HG02973 (cell line): ENCODE measurements around the gene MZB1.
"Not testable (repeated sequence)": the region's sequence is repeated elsewhere in the genome, so short reads cannot be mapped to it uniquely, and the experiment has no call there.

ENCODE experiments used
- ATAC-seq: cut with Tn5 transposase; IDR thresholded peaks from one replicate; pipeline ENCODE4 v1.9.1; 2021; ENCODE audit warnings: moderate library complexity; ENCODE audit not compliant: unreplicated experiment

MZB1 gene

DNA sequence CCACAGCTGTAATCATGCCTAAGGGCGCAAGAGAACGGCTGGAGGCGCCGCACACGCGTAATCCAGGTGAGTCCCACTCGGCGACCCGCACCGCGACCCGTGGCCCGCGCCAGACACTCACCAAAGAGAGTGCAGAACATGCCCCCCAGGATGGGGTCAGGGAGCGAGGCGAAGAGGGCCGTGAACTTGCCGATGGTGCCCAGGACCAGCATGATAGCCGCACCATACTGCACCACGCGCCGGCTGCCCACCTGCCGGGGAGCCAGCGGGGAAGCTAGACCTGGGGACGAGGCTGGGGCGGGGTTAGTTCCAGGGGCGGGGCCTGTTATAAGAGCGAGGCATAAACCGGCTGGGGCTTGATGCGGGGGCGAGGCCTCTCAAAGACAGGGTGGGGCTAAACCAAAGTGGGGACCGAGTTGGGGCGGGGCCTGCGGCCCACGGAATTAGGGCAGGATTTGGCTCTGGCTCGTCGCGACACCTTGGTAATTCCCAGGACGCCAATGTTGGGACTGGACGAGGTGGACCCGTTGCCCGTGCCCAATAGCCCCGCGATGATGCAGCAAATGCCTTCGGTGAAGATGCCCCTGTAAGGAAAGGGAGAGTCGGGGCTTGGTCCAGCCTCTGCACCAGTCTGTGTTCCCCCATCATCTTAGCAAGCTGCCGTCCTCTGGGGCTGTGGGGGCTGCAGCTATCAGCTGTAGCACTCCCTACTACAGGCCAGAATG lies 11.4 kb downstream of the MZB1 start:
- no peak for ATAC-seq

GRCh38 chr5:139377226-139377625 lies 12.5 kb downstream of the MZB1 start:
- no peak for ATAC-seq

DNA sequence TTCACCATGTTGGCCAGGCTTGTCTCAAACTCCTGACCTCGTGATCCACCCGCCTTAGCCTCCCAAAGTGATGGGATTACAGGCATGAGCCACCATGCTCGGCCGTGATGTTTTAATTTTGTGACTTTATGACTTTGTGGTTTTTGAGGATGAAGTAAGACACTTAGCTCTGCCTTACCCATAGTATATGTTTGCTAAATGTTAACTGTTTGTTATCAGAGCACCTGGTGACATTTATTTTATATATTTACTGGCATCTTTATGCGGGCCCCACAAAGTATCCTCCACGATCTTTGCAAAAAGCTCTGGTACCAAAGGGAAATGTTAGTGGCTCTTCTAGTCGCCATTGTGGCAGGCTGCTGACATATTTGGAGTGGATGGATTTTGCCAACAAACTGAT lies 13.3 kb downstream of the MZB1 start:
- ATAC-seq: no peak

DNA sequence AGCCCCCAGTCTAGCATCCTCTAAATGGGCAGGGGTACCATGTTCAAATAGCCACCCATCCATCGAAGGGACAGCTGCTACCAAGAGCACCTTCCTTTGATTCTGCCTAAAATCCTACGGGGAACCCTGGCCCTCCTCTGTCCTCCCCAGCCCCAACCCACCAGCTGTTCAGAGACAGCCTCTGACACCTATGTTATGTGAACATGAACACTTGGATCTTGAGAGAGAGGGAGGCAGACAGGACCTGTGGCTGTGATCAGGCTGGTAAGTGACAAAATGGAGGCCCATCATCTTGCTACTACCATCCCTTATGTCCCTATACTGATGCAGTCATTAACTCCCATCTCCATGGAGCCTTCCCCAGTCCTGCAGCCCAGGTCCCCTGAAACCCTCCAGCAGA lies 14.8 kb downstream of the MZB1 start:
- ATAC-seq: no peak

DNA sequence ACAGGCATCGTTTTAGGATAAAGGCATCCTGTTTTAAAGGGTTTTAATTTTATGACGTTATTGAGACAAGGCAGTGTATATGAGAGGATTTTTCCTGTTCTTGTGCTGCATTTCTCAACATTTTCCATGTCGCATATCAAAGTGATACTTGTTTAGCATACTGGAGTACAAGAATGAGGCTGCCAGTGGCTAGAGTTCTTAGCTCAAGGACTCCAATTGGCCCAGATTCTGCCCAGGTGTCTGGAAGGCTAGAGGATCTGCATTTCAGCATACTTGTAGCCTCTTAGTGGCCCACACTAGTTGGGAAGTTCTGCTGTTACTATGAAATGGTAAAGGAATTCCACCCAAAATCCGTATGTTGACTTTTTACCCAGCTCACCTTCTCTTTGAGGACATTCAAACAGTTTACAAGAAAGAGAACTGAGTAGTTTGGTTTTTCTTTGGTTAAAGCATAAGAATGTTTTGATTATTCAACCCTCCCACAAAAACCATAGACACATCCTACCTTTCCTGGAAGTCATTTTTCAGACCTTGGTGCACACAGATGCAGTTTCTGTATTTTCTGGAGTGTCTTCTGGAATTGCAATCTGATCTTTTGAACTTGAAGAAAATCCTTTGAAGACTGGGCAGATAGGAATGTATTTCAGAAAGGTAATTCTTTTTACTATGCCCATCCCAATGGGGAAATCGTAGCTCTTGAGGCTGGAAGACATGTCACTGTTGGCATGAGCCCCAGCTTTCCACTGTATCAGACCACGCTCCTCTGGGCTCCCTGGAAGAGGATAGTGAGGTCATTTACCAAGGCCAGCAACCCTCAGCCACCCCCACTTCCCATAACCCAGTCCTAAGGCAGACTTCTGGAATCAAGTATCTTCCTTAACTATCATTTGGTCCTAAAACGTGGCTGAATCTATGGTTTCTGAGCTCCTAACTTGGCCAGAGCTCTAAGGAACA lies 18.0 kb downstream of the MZB1 start:
- ATAC-seq: no peak

DNA sequence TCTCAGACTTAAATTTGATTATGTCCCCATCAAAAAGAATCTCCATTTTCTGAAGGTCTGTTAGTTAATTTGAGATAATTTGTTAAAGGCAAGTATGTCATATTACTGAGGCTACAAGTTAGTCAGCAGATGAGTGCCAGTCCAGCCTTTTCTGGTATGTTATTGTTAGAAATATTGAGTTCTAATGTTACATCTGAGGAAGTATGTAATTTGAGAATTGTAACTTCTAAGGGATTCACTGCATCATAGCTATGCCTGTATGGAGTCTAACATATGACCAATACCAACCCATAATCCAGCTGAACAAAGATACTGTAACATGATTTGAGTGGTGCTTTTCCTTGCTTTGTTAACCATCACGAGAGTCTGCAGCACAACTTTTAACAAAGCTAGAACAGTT lies 20.5 kb downstream of the MZB1 start:
- ATAC-seq: no peak

GRCh38 chr5:139368613-139369012 lies 21.1 kb downstream of the MZB1 start:
- no peak for ATAC-seq

DNA sequence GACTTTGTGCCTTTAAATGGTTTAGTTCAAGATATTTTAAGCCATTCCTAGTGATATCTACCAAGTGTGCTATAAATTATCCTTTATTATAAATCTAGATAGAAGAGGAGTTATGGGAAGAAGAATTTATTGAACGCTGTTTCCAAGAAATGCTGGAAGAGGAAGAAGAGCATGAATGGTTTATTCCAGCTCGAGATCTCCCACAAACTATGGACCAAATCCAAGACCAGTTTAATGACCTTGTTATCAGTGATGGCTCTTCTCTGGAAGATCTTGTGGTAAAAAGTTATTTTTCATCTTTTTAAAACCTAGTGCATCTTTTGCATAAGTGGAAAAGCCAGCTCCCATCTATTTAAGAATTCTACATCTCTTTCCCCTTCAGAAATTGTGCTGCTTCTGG lies 25.2 kb downstream of the MZB1 start:
- no peak for ATAC-seq

DNA sequence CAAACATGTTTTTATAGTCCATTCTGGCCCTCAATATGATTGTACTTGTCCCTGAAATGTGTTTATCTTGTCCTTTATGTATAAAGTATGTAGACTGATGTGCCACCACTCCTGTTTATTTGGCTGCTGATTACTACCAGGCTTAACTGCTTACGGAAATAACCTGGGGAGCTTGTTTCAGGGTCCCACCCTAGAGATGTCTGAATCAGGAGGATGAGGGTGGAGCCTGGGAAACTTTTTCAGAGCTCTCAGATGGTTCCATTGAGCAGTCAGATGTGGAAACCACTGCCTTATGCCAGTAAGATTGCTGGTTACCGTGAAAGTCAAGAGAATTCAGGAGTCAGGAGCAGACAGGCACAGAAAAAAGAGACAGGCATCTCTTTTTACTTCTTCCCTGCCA lies 25.8 kb downstream of the MZB1 start:
- ATAC-seq: no peak

DNA sequence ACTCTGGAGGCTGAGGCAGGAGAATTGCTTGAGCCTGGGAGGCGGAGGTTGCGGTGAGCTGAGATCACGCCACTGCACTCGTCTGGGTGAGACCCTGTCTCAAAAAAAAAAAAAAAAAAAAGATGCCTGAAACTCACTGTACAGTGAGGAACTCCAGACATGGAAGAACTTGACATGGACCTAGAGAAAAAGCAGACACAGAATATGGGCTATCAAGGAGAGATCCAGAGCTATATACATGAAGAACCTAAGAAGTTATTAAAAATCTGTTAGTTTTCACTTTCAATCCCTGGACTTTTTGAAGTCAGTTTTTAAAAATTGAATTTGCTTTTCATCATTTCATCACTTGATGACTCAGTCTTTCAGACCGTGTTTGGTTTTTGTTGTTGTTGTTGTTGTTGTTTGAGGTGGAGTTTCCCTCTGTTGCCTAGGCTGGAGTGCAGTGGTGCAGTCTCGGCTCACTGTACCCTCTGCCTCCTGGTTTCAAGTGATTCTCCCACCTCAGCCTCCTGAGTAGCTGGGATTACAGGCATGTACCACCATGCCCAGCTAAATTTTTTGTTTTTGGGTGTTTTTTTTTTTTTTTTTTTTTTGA lies 27.8 kb downstream of the MZB1 start:
- ATAC-seq: no peak

- no peak for ATAC-seq
These were observed 29.3 kb downstream of the MZB1 start for GRCh38 chr5:139360384-139360783.

DNA sequence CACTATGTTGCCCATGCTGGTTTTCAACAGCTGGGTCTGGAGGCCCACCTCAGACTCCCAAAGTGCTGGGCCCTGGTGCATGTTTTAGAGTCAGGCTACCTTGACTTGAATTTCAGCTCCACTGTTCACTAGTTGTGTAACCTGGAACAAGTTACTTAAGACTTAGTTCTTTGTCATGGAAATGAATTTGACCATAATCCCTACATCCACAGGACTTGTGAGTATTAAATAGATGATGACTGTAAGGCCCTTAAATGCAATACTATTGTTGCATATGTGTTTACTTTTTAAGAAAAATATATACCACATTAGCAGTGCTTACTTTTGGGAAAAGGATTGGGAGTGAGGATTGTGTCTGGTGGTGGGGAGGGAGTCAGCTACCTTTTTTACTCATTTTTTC lies 31.6 kb downstream of the MZB1 start:
- ATAC-seq: no peak

- ATAC-seq: not testable (repeated sequence)
These were observed 33.8 kb downstream of the MZB1 start for GRCh38 chr5:139355900-139356299.

DNA sequence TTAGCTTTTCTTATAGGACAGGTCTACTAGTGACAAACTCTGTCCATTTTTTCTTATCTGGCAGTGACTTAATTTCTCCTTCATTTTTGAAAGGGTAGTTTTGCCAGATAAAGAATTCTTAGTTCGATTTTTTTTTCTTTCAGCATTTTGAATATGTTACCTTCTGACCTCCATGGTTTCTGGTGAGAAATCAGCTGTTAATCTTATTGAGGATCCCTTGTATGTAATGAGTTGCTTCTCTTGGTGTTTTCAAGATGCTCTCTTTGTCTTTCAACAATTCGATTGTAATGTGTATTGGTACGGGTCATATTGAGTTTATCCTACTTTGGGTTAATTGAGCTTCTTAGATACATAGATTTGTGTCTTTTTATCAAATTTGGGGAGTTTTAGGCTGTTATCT lies 35.5 kb downstream of the MZB1 start:
- no peak for ATAC-seq

- not testable (repeated sequence) for ATAC-seq
These were observed 41.9 kb downstream of the MZB1 start for GRCh38 chr5:139347863-139348262.

GRCh38 chr5:139345442-139345841 lies 44.3 kb downstream of the MZB1 start:
- ATAC-seq: not testable (repeated sequence)

- no peak for ATAC-seq
These were observed 45.5 kb downstream of the MZB1 start for GRCh38 chr5:139344177-139344576.

GRCh38 chr5:139343476-139343875 lies 46.2 kb downstream of the MZB1 start:
- ATAC-seq: no peak

- ATAC-seq: peak; percentile 42
These were observed 47.3 kb downstream of the MZB1 start for GRCh38 chr5:139342423-139342723.

- peak; percentile 81 for ATAC-seq
These were observed 47.9 kb downstream of the MZB1 start, which contains the start of gene PAIP2 for GRCh38 chr5:139341689-139342422. PAIP2 (plus strand) TSS chr5:139341854; CDS start chr5:139363785, 21,931 bp downstream.

GRCh38 chr5:139341187-139341688 lies 48.5 kb downstream of the MZB1 start:
- ATAC-seq: no peak
